HepG2 (cell line): Measurements from ENCODE around the gene UBR4.
"Not testable (repeated sequence)": the region's sequence is repeated elsewhere in the genome, so short reads cannot be mapped to it uniquely, and the experiment has no call there.

ENCODE experiments used
- EZH2 ChIP-seq: conservative IDR thresholded peaks from 2 replicates; pipeline ENCODE4 v1.6.1; 2012; ENCODE audit warnings: mild to moderate bottlenecking, low read depth, low read length, moderate library complexity
- HOXA9 ChIP-seq: sonication (generic); formaldehyde crosslinking; IDR thresholded peaks from 2 replicates; pipeline ENCODE4 v1.8.1; 2022; ENCODE audit warnings: missing genetic modification reagents, mild to moderate bottlenecking, moderate library complexity, borderline replicate concordance
- MTF1 ChIP-seq: sonication (generic); formaldehyde crosslinking; IDR thresholded peaks from 2 replicates; pipeline ENCODE4 v1.5.0; 2020; ENCODE audit warnings: missing genetic modification reagents
- TAF1 ChIP-seq: sonication (generic); formaldehyde crosslinking; IDR thresholded peaks from 2 replicates; pipeline ENCODE4 v1.4.0; 2020; ENCODE audit warnings: missing genetic modification reagents
- ZNF788 ChIP-seq: sonication (generic); formaldehyde crosslinking; IDR thresholded peaks from 2 replicates; pipeline ENCODE4 v1.5.0; 2020; ENCODE audit warnings: mild to moderate bottlenecking, missing genetic modification reagents, borderline replicate concordance
- TF ChIP-seq, protein P1 (sequence below): sonication (generic); formaldehyde crosslinking; IDR thresholded peaks from 2 replicates; pipeline ENCODE4 v1.4.0; 2020; ENCODE audit warnings: missing genetic modification reagents
- TF ChIP-seq, protein P2 (sequence below): sonication (generic); formaldehyde crosslinking; IDR thresholded peaks from 2 replicates; pipeline ENCODE4 v1.5.0; 2020; ENCODE audit warnings: mild to moderate bottlenecking, missing genetic modification reagents, moderate library complexity

DNA sequence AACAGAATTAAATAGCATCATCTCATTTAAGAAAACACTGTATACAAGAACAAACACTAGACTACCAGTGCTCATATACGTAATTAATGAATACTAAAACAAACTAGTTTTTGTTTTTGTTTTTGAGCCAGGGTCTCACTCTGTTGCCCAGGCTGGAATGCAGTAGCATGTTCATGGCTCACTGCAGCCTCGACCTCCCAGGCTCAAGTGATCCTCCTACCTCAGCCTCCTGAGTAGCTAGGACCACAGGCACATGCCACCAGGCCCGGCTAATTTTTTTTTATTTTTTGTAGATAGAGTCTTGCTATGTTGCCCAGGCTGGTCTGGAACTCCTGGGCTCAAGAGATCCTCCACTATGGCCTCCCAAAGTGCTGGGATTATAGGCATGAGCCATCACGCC, 6.5 kb upstream of the UBR4 start:
- not testable (repeated sequence) for TF ChIP-seq MTF1 (CRISPR knock-in tag); EZH2; HOXA9 (CRISPR knock-in tag); TAF1 (CRISPR knock-in tag); ZNF788 (CRISPR knock-in tag)
- TF ChIP-seq, protein P1, sequence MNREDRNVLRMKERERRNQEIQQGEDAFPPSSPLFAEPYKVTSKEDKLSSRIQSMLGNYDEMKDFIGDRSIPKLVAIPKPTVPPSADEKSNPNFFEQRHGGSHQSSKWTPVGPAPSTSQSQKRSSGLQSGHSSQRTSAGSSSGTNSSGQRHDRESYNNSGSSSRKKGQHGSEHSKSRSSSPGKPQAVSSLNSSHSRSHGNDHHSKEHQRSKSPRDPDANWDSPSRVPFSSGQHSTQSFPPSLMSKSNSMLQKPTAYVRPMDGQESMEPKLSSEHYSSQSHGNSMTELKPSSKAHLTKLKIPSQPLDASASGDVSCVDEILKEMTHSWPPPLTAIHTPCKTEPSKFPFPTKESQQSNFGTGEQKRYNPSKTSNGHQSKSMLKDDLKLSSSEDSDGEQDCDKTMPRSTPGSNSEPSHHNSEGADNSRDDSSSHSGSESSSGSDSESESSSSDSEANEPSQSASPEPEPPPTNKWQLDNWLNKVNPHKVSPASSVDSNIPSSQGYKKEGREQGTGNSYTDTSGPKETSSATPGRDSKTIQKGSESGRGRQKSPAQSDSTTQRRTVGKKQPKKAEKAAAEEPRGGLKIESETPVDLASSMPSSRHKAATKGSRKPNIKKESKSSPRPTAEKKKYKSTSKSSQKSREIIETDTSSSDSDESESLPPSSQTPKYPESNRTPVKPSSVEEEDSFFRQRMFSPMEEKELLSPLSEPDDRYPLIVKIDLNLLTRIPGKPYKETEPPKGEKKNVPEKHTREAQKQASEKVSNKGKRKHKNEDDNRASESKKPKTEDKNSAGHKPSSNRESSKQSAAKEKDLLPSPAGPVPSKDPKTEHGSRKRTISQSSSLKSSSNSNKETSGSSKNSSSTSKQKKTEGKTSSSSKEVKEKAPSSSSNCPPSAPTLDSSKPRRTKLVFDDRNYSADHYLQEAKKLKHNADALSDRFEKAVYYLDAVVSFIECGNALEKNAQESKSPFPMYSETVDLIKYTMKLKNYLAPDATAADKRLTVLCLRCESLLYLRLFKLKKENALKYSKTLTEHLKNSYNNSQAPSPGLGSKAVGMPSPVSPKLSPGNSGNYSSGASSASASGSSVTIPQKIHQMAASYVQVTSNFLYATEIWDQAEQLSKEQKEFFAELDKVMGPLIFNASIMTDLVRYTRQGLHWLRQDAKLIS (CRISPR knock-in tag) = not testable (repeated sequence)
- TF ChIP-seq, protein P2, sequence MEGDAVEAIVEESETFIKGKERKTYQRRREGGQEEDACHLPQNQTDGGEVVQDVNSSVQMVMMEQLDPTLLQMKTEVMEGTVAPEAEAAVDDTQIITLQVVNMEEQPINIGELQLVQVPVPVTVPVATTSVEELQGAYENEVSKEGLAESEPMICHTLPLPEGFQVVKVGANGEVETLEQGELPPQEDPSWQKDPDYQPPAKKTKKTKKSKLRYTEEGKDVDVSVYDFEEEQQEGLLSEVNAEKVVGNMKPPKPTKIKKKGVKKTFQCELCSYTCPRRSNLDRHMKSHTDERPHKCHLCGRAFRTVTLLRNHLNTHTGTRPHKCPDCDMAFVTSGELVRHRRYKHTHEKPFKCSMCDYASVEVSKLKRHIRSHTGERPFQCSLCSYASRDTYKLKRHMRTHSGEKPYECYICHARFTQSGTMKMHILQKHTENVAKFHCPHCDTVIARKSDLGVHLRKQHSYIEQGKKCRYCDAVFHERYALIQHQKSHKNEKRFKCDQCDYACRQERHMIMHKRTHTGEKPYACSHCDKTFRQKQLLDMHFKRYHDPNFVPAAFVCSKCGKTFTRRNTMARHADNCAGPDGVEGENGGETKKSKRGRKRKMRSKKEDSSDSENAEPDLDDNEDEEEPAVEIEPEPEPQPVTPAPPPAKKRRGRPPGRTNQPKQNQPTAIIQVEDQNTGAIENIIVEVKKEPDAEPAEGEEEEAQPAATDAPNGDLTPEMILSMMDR (CRISPR knock-in tag) = not testable (repeated sequence)
